AG04449 (cell line): ENCODE measurements around the gene CNRIP1.

ENCODE experiments used
- CTCF ChIA-PET: fragments of 350-600 bp; formaldehyde crosslinking; extraction: SDS; loops from one replicate; lab custom pipeline; 2021; ENCODE audit warnings: antibody characterized with exemption; lab: Yijun Ruan, JAX
- POLR2A ChIA-PET: fragments of 400-600, 350-600 bp; formaldehyde crosslinking; extraction: SDS; loops from one replicate; lab custom pipeline; 2020; ENCODE audit warnings: antibody characterized with exemption, inconsistent platforms; lab: Yijun Ruan, JAX
- DNase-seq: peaks from one replicate; pipeline ENCODE4 v3.0.0-alpha.2; 2010; ENCODE audit warnings: low read depth, low spot score
- H3K4me3 ChIP-seq: 2 replicates; pipeline ENCODE4 v1.5.1; 2011; ENCODE audit warnings: low read depth, mild to moderate bottlenecking, control low read depth, low read length
- TF ChIP-seq, protein P1 (sequence below): IDR thresholded peaks from one replicate; pipeline ENCODE4 v1.5.1; 2011; ENCODE audit warnings: mild to moderate bottlenecking, moderate library complexity, low read length, control low read depth, inconsistent platforms; ENCODE audit not compliant: insufficient read depth; ENCODE audit errors: missing control alignments

The CNRIP1 gene

DNA sequence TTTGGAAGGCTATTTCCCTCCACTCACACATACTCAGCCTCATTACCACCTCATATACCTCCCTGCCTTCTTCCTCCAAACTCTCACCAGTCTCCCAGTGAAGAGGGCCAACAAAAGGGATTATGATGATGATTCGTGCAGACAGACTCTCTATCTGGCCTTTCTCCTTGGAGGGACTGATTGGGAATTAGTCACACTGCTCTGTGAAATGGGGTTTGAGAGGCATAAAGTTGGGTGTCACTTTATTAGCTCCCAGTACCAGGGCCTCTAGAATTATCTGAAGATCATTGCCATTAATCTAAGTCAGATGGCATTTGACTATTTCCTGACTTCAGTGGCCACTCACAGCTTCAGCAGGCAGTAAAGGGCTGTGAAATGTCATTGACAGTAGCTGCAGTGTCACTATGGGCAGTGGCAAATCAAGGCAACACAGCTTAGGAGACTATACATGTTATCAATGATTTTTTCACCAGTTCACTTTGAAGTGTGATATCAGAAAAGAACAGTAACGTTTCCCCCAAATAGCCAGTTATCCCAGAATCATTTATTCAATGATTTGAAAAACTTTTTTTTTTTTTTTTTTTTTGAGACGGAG lies 17.4 kb downstream of the CNRIP1 start:
- TF ChIP-seq, protein P1, sequence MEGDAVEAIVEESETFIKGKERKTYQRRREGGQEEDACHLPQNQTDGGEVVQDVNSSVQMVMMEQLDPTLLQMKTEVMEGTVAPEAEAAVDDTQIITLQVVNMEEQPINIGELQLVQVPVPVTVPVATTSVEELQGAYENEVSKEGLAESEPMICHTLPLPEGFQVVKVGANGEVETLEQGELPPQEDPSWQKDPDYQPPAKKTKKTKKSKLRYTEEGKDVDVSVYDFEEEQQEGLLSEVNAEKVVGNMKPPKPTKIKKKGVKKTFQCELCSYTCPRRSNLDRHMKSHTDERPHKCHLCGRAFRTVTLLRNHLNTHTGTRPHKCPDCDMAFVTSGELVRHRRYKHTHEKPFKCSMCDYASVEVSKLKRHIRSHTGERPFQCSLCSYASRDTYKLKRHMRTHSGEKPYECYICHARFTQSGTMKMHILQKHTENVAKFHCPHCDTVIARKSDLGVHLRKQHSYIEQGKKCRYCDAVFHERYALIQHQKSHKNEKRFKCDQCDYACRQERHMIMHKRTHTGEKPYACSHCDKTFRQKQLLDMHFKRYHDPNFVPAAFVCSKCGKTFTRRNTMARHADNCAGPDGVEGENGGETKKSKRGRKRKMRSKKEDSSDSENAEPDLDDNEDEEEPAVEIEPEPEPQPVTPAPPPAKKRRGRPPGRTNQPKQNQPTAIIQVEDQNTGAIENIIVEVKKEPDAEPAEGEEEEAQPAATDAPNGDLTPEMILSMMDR, result no peak
- no peak overlapping the region for H3K4me3 ChIP-seq
- no peak for DNase-seq
- ChIA-PET POLR2A (no interaction called here), CTCF (interaction anchor here (0.7 to 3.2 kb wide), 7 partner anchors 10 to 139 kb away, joined by 3 to 21 read pairs (median 4); no protein-coding TSS in a partner anchor)

DNA sequence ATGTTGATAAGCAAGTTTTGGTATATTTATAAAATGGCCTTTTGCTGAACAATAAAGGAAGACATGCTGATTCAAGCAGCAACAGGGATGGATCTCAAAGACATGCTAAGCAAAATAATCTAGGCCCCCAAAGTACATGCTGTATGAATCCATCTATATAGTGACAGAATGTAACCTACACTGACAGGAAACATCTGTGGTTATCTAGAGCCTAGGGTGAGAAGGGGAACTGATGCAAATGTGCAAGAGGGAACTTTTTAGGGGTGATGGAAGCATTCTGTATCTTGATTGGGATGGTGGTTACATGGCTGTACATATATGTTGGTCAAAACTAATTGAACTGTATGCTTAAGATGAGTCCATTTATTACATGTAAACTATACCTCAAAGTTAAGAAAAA lies 24.2 kb downstream of the CNRIP1 start:
- CTCF ChIA-PET, result interaction anchor here (1.3 to 3.2 kb wide), 7 partner anchors 9 to 174 kb away, joined by 3 to 11 read pairs (median 6); no protein-coding TSS in a partner anchor
- POLR2A ChIA-PET, result no interaction called here
- no peak for DNase-seq
- TF ChIP-seq, protein P1, result no peak
- H3K4me3 ChIP-seq, result no peak overlapping the region

- CTCF ChIA-PET, result interaction anchor here (0.7 to 4.7 kb wide), 7 partner anchors 10 to 173 kb away, joined by 3 to 31 read pairs (median 6); no protein-coding TSS in a partner anchor
- no peak overlapping the region for H3K4me3 ChIP-seq
- POLR2A ChIA-PET, result no interaction called here
Measured at GRCh38 chr2:68294913-68295312, 24.8 kb downstream of the CNRIP1 start.

GRCh38 chr2:68294187-68294586 lies 25.6 kb downstream of the CNRIP1 start:
- TF ChIP-seq, protein P1, result no peak
- ChIA-PET POLR2A (no interaction called here), CTCF (interaction anchor here (0.7 to 4.7 kb wide), 10 partner anchors 9 to 172 kb away, joined by 3 to 31 read pairs (median 5); no protein-coding TSS in a partner anchor)

More at GRCh38 chr2:68294913-68295312, 24.8 kb downstream of the CNRIP1 start:
- TF ChIP-seq, protein P1, result no peak
- DNase-seq, result no peak

GRCh38 chr2:68293755-68294154 lies 26.0 kb downstream of the CNRIP1 start:
- POLR2A ChIA-PET, result no interaction called here
- no peak overlapping the region for H3K4me3 ChIP-seq
- CTCF ChIA-PET, result interaction anchor here (0.7 to 4.7 kb wide), 9 partner anchors 9 to 172 kb away, joined by 3 to 31 read pairs (median 6); no protein-coding TSS in a partner anchor
- no peak for DNase-seq
- TF ChIP-seq, protein P1, result no peak

More at GRCh38 chr2:68294187-68294586, 25.6 kb downstream of the CNRIP1 start:
- no peak overlapping the region for H3K4me3 ChIP-seq
- DNase-seq, result no peak

DNA sequence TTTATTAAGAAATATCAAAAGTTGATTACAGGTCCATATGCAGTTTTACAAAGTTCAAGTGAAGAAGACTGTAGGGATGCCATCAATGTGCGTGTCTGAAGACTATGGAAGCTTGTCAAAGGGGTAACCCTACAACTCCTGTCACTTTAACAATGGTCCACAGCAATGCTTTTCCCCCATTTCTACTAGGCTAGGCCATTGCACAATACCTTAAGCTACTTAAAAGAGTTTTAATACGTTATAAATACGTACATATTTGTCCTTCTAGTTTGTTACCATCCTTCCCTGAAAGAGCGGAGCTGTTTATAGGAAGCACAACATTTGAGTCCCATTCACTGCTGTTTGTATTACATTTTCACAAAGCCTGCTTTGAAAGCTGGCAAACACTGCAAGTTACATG lies 26.7 kb downstream of the CNRIP1 start:
- POLR2A ChIA-PET, result no interaction called here
- H3K4me3 ChIP-seq, result no peak overlapping the region
- no peak for DNase-seq
- TF ChIP-seq, protein P1, result no peak
- CTCF ChIA-PET, result interaction anchor here (0.7 to 4.7 kb wide), 15 partner anchors 10 to 171 kb away, joined by 3 to 31 read pairs (median 6); no protein-coding TSS in a partner anchor
